ENCODE measurements around the gene DLG2. TPM values are rescaled to one million over a fixed set of nuclear protein-coding genes. Genes with fewer than 3 reads are reported as not detected.

DLG2 gene
- total RNA-seq, 1 donor from 2014 or later, result 0.26 TPM

DNA sequence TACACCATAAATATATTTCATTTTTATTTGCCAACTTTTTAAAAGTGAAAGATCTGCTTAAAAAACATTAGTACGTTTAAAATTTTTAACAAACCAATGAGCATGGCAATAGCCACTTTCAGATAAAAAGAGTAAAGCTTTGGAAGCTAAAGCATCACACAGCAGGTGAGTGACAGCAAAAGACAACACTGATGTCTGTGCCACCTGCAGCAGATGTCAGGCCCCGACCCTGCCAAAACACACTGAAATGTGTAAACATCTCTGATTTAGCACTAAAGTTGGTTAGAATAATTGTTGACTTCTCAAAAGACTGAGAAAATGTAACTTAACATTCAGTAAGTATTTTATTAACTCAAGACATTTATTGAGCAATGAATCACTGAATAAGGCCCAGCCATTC is 232.9 kb downstream of the DLG2 start:
- H3K36me3 ChIP-seq (ENCODE audit: control insufficient read depth, insufficient read depth, low read length), result no peaks in the 10 kb centered on the region
- DNase-seq (ENCODE audit: low read depth) (no peak), FAIRE-seq (no peak)
- TF ChIP-seq, protein P1, sequence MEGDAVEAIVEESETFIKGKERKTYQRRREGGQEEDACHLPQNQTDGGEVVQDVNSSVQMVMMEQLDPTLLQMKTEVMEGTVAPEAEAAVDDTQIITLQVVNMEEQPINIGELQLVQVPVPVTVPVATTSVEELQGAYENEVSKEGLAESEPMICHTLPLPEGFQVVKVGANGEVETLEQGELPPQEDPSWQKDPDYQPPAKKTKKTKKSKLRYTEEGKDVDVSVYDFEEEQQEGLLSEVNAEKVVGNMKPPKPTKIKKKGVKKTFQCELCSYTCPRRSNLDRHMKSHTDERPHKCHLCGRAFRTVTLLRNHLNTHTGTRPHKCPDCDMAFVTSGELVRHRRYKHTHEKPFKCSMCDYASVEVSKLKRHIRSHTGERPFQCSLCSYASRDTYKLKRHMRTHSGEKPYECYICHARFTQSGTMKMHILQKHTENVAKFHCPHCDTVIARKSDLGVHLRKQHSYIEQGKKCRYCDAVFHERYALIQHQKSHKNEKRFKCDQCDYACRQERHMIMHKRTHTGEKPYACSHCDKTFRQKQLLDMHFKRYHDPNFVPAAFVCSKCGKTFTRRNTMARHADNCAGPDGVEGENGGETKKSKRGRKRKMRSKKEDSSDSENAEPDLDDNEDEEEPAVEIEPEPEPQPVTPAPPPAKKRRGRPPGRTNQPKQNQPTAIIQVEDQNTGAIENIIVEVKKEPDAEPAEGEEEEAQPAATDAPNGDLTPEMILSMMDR (IDR thresholded peaks at IDR 0.05; ENCODE audit: insufficient read depth, low read length, severe bottlenecking), result no peak
- no peaks in the 10 kb centered on the region for H3K27me3 ChIP-seq (ENCODE audit: control insufficient read depth, insufficient read depth, low read length)
- no peak overlapping the region for H3K4me3 ChIP-seq (ENCODE audit: low read depth, low read length)

DNA sequence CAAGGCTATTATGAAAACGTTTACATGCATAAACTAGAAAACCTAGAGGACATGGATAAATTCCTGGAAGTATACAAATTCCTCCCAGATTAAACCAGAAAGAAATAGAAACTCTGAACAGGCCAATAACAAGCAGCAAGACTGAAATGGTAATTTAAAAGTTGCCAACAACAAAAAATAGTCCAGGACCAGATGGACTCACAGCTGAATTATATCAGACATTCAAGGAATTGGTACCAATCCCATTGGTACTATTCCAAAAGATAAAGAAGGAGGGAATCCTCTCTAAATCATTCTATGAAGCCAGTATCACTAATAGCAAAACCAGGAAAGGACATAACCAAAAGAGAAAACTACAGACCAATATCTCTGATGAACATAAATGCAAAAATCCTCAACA is 236.0 kb downstream of the DLG2 start:
- DNase-seq (ENCODE audit: low read depth) (no peak), FAIRE-seq (no peak)
- H3K36me3 ChIP-seq (ENCODE audit: control insufficient read depth, insufficient read depth, low read length), result no peaks in the 10 kb centered on the region
- TF ChIP-seq, protein P1 (IDR thresholded peaks at IDR 0.05; ENCODE audit: insufficient read depth, low read length, severe bottlenecking), result no peak
- H3K4me3 ChIP-seq (ENCODE audit: low read depth, low read length), result no peak overlapping the region
- no peaks in the 10 kb centered on the region for H3K27me3 ChIP-seq (ENCODE audit: control insufficient read depth, insufficient read depth, low read length)

DNA sequence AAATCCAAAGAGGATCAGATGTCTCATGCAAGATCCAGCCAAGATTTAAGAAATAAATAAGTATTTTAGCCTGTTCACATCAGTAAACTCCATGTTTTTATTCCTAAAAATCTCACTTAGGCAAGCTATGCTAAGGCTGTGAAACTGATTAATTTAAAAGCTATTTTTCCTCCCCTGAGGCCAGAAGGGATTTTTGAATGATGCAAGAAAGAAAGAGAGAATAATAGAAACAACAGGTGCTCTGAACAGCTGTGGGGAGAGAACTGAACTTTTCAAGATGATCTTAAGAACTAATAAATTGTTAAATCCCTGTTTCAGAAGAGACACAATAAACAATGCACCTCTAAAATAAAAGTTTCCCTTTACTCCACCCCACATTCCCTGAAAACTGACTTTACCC is 241.6 kb downstream of the DLG2 start:
- DNase-seq (ENCODE audit: low read depth) (no peak), FAIRE-seq (no peak)
- TF ChIP-seq, protein P1 (IDR thresholded peaks at IDR 0.05; ENCODE audit: insufficient read depth, low read length, severe bottlenecking), result no peak
- no peaks in the 10 kb centered on the region for H3K27me3 ChIP-seq (ENCODE audit: control insufficient read depth, insufficient read depth, low read length)
- no peak overlapping the region for H3K4me3 ChIP-seq (ENCODE audit: low read depth, low read length)
- no peaks in the 10 kb centered on the region for H3K36me3 ChIP-seq (ENCODE audit: control insufficient read depth, insufficient read depth, low read length)

DNA sequence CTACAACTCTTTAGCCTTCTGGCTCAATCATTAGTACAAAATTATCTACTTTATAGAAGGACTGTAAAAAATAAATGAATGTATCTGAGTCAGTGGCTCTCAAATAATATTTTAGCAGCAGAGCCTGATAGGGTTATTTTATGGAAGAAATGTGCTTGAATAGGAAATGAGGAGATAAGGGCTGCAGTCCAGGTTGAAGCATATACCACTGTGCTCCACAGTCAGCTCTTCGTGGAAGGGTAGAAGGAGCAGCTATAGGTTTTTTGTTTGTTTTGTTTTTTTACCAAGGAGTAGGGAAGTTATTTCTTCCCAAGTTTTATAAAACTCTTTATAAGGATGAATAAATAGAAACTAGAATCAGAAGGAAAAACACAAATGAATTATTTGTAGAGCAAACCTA is 242.0 kb downstream of the DLG2 start:
- TF ChIP-seq, protein P1 (IDR thresholded peaks at IDR 0.05; ENCODE audit: insufficient read depth, low read length, severe bottlenecking), result no peak
- no peak overlapping the region for H3K4me3 ChIP-seq (ENCODE audit: low read depth, low read length)
- H3K36me3 ChIP-seq (ENCODE audit: control insufficient read depth, insufficient read depth, low read length), result no peaks in the 10 kb centered on the region
- H3K27me3 ChIP-seq (ENCODE audit: control insufficient read depth, insufficient read depth, low read length), result no peaks in the 10 kb centered on the region
- DNase-seq (ENCODE audit: low read depth) (no peak), FAIRE-seq (no peak)

DNA sequence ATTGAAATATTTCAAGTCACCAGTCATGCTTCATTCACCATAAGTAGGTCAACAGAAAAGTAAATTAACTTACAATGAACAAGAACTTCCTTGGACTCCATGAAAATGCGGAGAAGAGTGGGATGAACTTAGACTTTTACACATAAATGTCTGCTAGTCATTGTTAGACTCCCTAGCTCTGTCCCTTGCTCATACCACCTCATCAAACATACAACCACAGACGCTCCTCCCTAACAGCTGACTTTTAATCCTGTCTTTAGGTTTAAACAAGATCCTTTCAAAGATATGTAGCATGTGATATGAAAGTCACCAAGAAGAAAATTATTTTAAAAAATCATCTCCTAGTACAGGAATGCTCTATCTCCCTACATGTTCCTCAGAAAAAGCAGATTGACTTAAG is 248.1 kb downstream of the DLG2 start:
- TF ChIP-seq, protein P1 (IDR thresholded peaks at IDR 0.05; ENCODE audit: insufficient read depth, low read length, severe bottlenecking), result no peak
- H3K4me3 ChIP-seq (ENCODE audit: low read depth, low read length), result no peak overlapping the region
- FAIRE-seq, result no peak
- H3K36me3 ChIP-seq (ENCODE audit: control insufficient read depth, insufficient read depth, low read length), result no peaks in the 10 kb centered on the region
- no peaks in the 10 kb centered on the region for H3K27me3 ChIP-seq (ENCODE audit: control insufficient read depth, insufficient read depth, low read length)
- no peak for DNase-seq (ENCODE audit: low read depth)

DNA sequence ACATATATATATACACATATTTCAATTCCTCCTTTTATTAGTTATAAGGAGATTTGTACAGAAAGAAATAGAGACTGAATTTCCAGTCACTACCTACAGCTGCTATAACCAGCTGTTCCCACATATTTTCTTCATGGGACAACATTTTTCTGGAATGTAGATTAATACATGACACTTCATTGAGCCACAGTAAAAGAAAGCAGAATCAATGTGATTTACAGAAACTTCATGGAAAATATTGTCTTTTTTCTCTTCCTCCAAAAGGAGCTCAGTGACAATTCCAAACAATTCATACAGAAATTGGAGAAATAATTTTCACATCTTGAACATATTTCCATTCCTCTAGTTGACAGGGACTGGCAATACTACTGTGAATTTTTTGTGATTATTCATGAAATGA is 249.2 kb downstream of the DLG2 start:
- no peak for DNase-seq (ENCODE audit: low read depth)

More for the DNA sequence above, 249.2 kb downstream of the DLG2 start:
- no peak for FAIRE-seq
- Histone ChIP-seq H3K27me3 (ENCODE audit: control insufficient read depth, insufficient read depth, low read length) (no peaks in the 10 kb centered on the region), H3K36me3 (ENCODE audit: control insufficient read depth, insufficient read depth, low read length) (no peaks in the 10 kb centered on the region), H3K4me3 (ENCODE audit: low read depth, low read length) (no peak overlapping the region)
- TF ChIP-seq, protein P1 (IDR thresholded peaks at IDR 0.05; ENCODE audit: insufficient read depth, low read length, severe bottlenecking), result no peak

All from bronchial epithelial cell (primary cell).